NCI-H446 treated with DMSO at 0.1 percent for 48 hours (cell line): Measurements from ENCODE around the gene STON2.
"Not testable (repeated sequence)": the region's sequence is repeated elsewhere in the genome, so short reads cannot be mapped to it uniquely, and the experiment has no call there.

Experiments
- DNase-seq: peaks from one replicate; lab custom pipeline; 2025; lab: John Stamatoyannopoulos, UW

Gene STON2

GRCh38 chr14:81382517-81383225, 17.5 kb downstream of the STON2 start:
- DNase-seq = no peak

- not testable (repeated sequence) for DNase-seq
Measured at GRCh38 chr14:81380009-81380408, 20.1 kb downstream of the STON2 start.

- no peak for DNase-seq
Measured at GRCh38 chr14:81371802-81372201, 28.3 kb downstream of the STON2 start.

GRCh38 chr14:81367563-81367962, 32.6 kb downstream of the STON2 start:
- DNase-seq = no peak

GRCh38 chr14:81366884-81367283, 33.2 kb downstream of the STON2 start:
- no peak for DNase-seq

- peak; percentile 37 for DNase-seq
Measured at GRCh38 chr14:81366214-81366613, 33.9 kb downstream of the STON2 start.

GRCh38 chr14:81363746-81364378, 36.3 kb downstream of the STON2 start:
- peak; percentile 40 for DNase-seq

- no peak for DNase-seq
Measured at GRCh38 chr14:81353691-81354323, 46.3 kb downstream of the STON2 start.

GRCh38 chr14:81352413-81352812, 47.7 kb downstream of the STON2 start:
- no peak for DNase-seq

GRCh38 chr14:81351205-81351604, 48.9 kb downstream of the STON2 start:
- no peak for DNase-seq

GRCh38 chr14:81350344-81351130, 49.6 kb downstream of the STON2 start:
- no peak for DNase-seq

- DNase-seq = no peak
Measured at GRCh38 chr14:81348061-81348460, 52.1 kb downstream of the STON2 start.

- no peak for DNase-seq
Measured at GRCh38 chr14:81345781-81346180, 54.3 kb downstream of the STON2 start.

GRCh38 chr14:81344481-81345160, 55.5 kb downstream of the STON2 start:
- DNase-seq = no peak

GRCh38 chr14:81343701-81344100, 56.4 kb downstream of the STON2 start:
- no peak for DNase-seq

GRCh38 chr14:81342850-81343580, 57.1 kb downstream of the STON2 start:
- DNase-seq = peak; percentile 15

- no peak for DNase-seq
Measured at GRCh38 chr14:81341781-81342180, 58.3 kb downstream of the STON2 start.

GRCh38 chr14:81341370-81341769, 58.8 kb downstream of the STON2 start:
- no peak for DNase-seq

GRCh38 chr14:81340201-81340600, 59.9 kb downstream of the STON2 start:
- no peak for DNase-seq

GRCh38 chr14:81337073-81337472, 63.1 kb downstream of the STON2 start:
- no peak for DNase-seq

GRCh38 chr14:81336009-81336408, 64.1 kb downstream of the STON2 start:
- DNase-seq = no peak
